Right lobe of liver (tissue), 4 donors: Measurements from ENCODE around the gene SNX30.
"Not testable (repeated sequence)": the region's sequence is repeated elsewhere in the genome, so short reads cannot be mapped to it uniquely, and the experiment has no call there.

ENCODE experiments used
- POLR2A ChIP-seq: fragments of 450-650 bp; IDR thresholded peaks from one replicate; pipeline ENCODE4 v1.6.1; 2017; ENCODE audit warnings: antibody characterized with exemption, mild to moderate bottlenecking
- TF ChIP-seq, protein P1 (sequence below), 4 donors: fragments of 200-600 bp in 3 of 4; fragments of 450-650 bp in 1 of 4; IDR thresholded peaks; one replicate each; pipeline versions ENCODE4 v1.5.1 to v1.8.0; 2016 to 2022; ENCODE audit warnings: antibody characterized with exemption in 4 of 4, mild to moderate bottlenecking in 2 of 4
- donor health status: DM: no; HTN: no; CAD: no.
- donor health status: DM: no; HTN: no; CAD: no.
- donor health status: DM: no; HTN: yes; CAD: no.

DNA sequence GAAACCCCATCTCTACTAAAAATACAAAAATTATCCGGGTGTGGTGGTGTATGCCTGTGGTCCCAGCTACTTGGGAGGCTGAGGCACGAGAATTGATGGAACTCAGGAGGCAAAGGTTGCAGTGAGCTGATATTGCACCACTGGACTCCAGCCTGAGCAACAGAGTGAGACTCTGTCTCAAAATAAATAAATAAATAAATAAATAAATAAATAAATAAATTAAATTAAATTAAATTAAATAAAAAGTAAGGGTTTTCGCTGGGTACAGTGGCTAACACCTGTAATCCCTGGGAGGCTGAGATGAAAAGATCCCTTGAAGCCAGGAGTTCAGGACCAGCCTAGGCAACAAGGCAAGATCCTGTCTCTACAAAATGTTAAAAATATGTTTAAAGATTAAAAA, 27.8 kb upstream of the SNX30 start:
- TF ChIP-seq, protein P1, sequence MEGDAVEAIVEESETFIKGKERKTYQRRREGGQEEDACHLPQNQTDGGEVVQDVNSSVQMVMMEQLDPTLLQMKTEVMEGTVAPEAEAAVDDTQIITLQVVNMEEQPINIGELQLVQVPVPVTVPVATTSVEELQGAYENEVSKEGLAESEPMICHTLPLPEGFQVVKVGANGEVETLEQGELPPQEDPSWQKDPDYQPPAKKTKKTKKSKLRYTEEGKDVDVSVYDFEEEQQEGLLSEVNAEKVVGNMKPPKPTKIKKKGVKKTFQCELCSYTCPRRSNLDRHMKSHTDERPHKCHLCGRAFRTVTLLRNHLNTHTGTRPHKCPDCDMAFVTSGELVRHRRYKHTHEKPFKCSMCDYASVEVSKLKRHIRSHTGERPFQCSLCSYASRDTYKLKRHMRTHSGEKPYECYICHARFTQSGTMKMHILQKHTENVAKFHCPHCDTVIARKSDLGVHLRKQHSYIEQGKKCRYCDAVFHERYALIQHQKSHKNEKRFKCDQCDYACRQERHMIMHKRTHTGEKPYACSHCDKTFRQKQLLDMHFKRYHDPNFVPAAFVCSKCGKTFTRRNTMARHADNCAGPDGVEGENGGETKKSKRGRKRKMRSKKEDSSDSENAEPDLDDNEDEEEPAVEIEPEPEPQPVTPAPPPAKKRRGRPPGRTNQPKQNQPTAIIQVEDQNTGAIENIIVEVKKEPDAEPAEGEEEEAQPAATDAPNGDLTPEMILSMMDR (IDR thresholded peaks at IDR 0.05) = not testable (repeated sequence)
- not testable (repeated sequence) for TF ChIP-seq POLR2A
